Liver (tissue), 9 donors: Measurements from ENCODE around the gene CARS1. TPM values are rescaled to one million over a fixed set of nuclear protein-coding genes. Genes with fewer than 3 reads are reported as not detected.

Source experiments
- DNase-seq: peaks from one replicate; pipeline ENCODE4 v3.0.0-alpha.2; 2017; ENCODE audit warnings: low spot score
- H3K27ac ChIP-seq, 2 donors: one replicate each; pipeline ENCODE4 v1.7.0; 2013; ENCODE audit warnings: inconsistent platforms in 2 of 2, low read length in 2 of 2, control low read depth in 1 of 2, low read depth in 1 of 2, mild to moderate bottlenecking in 1 of 2
- H3K27me3 ChIP-seq, 4 donors: one replicate each; pipeline versions ENCODE4 v1.6.1 to v1.7.0; 2013; ENCODE audit warnings: low read length in 3 of 4, inconsistent platforms in 1 of 4, mild to moderate bottlenecking in 1 of 4, moderate library complexity in 1 of 4; ENCODE audit not compliant: control insufficient read depth in 4 of 4, insufficient read depth in 4 of 4
- H3K36me3 ChIP-seq, 4 donors: one replicate each; pipeline versions ENCODE4 v1.6.1 to v1.7.0; 2013; ENCODE audit warnings: low read length in 3 of 4, mild to moderate bottlenecking in 3 of 4, low read depth in 1 of 4, moderate library complexity in 1 of 4; ENCODE audit not compliant: control insufficient read depth in 4 of 4, insufficient read depth in 3 of 4
- H3K4me1 ChIP-seq, 4 donors: one replicate each; pipeline versions ENCODE4 v1.6.1 to v1.7.0; 2013; ENCODE audit warnings: low read length in 3 of 4, mild to moderate bottlenecking in 3 of 4, moderate library complexity in 1 of 4; ENCODE audit not compliant: control insufficient read depth in 4 of 4, insufficient read depth in 4 of 4
- H3K4me3 ChIP-seq, 3 donors: one replicate each; pipeline versions ENCODE4 v1.6.1 to v1.7.0; 2013; ENCODE audit warnings: low read length in 3 of 3, control low read depth in 1 of 3, low read depth in 1 of 3, mild to moderate bottlenecking in 1 of 3
- H3K9ac ChIP-seq, 2 donors: one replicate each; pipeline ENCODE4 v1.7.0; 2013; ENCODE audit warnings: low read length in 2 of 2, mild to moderate bottlenecking in 2 of 2, moderate library complexity in 2 of 2, control low read depth in 1 of 2, low read depth in 1 of 2
- H3K9me3 ChIP-seq, 4 donors: one replicate each; pipeline versions ENCODE4 v1.6.1 to v1.7.0; 2013; ENCODE audit warnings: low read length in 3 of 4; ENCODE audit not compliant: control insufficient read depth in 4 of 4
- FOXA2 ChIP-seq: IDR thresholded peaks from 2 replicates; pipeline ENCODE4 v1.6.1; 2016; ENCODE audit warnings: antibody characterized with exemption
- HNF4A ChIP-seq, 2 donors: conservative IDR thresholded peaks; 2 replicates each; pipeline ENCODE4 v1.6.1; 2016; ENCODE audit warnings: antibody characterized with exemption in 2 of 2, mild to moderate bottlenecking in 2 of 2
- MAX ChIP-seq: IDR thresholded peaks from 2 replicates; pipeline ENCODE4 v1.6.1; 2016; ENCODE audit warnings: antibody characterized with exemption
- NR2F2 ChIP-seq: IDR thresholded peaks from 2 replicates; pipeline ENCODE4 v1.6.1; 2016; ENCODE audit warnings: antibody characterized with exemption
- RAD21 ChIP-seq, 2 donors: IDR thresholded peaks; 2 replicates each; pipeline ENCODE4 v1.6.1; 2016; ENCODE audit warnings: antibody characterized with exemption in 2 of 2, mild to moderate bottlenecking in 2 of 2
- REST ChIP-seq: IDR thresholded peaks from 2 replicates; pipeline ENCODE4 v1.6.1; 2016; ENCODE audit warnings: antibody characterized with exemption, mild to moderate bottlenecking
- RXRA ChIP-seq, 2 donors: IDR thresholded peaks; 2 replicates each; pipeline ENCODE4 v1.6.1; 2017 to 2018; ENCODE audit warnings: antibody characterized with exemption in 2 of 2, mild to moderate bottlenecking in 1 of 2
- YY1 ChIP-seq: IDR thresholded peaks from 2 replicates; pipeline ENCODE4 v1.6.1; 2016; ENCODE audit warnings: antibody characterized with exemption, mild to moderate bottlenecking
- ZBTB33 ChIP-seq: IDR thresholded peaks from 2 replicates; pipeline ENCODE4 v1.6.1; 2016; ENCODE audit warnings: antibody characterized with exemption
- WGBS: extraction: QIAGEN DNeasy Blood & Tissue Kit; methylation state at CpG from one replicate; pipeline ENCODE4 v1.1.7; 2013; 5-methylcytosine and 5-hydroxymethylcytosine counted together
- polyA plus RNA-seq, 2 donors: library from polyadenylated mRNA; stranded (reverse) in 1 of 2; unstranded in 1 of 2; fragments of 200-250 nt in 1 of 2; fragments of >200 nt in 1 of 2; fragmentation: Nextera tagmentation in 1 of 2; extraction: Ambion mirVana in 1 of 2; gene quantifications; one replicate each; pipeline versions ENCODE4 v1.2.1 to v1.2.3, GENCODE V29; 2013 to 2015
- total RNA-seq, 2 donors: library from RNA; depleted of rRNA; stranded (reverse); fragments of >200 nt; gene quantifications; one replicate each; pipeline ENCODE4 v1.2.3, GENCODE V29; 2014
- TF ChIP-seq, protein P1 (sequence below): IDR thresholded peaks from 2 replicates; pipeline ENCODE4 v1.6.1; 2016; ENCODE audit warnings: antibody characterized with exemption
- donor health status: healthy.
- donor health status: healthy.
- donor health status: healthy.
- donor health status: healthy.
- donor health status: healthy.

The CARS1 gene
- total and polyA plus RNA-seq, 4 donors: 15.2 to 40.1 (median 22.1) TPM

DNA sequence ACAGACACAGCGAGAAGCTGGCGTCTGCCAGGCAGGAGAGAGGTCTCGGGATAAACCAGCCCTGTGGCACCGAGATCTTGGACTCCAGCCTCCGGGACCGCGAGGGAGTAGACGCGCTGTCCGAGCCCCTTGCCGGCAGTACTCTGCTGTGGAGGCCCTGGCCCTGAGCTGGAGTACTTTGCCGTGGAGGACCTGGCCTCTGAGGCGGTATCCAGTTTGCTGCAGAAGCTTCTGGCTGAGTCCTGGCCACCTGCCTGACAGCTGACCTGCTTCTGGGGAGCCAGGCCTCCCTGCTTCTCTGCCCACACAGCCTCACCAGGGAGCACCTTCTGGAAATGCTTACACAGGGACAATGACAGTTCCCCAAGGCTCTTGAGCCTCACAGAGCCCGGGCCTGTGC, 31.6 kb upstream of the CARS1 start (continued):
- TF ChIP-seq REST (no peak), HNF4A (conservative IDR thresholded peaks at IDR 0.05) (no peak)
- TF ChIP-seq, protein P1, sequence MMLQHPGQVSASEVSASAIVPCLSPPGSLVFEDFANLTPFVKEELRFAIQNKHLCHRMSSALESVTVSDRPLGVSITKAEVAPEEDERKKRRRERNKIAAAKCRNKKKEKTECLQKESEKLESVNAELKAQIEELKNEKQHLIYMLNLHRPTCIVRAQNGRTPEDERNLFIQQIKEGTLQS: no peak

DNA sequence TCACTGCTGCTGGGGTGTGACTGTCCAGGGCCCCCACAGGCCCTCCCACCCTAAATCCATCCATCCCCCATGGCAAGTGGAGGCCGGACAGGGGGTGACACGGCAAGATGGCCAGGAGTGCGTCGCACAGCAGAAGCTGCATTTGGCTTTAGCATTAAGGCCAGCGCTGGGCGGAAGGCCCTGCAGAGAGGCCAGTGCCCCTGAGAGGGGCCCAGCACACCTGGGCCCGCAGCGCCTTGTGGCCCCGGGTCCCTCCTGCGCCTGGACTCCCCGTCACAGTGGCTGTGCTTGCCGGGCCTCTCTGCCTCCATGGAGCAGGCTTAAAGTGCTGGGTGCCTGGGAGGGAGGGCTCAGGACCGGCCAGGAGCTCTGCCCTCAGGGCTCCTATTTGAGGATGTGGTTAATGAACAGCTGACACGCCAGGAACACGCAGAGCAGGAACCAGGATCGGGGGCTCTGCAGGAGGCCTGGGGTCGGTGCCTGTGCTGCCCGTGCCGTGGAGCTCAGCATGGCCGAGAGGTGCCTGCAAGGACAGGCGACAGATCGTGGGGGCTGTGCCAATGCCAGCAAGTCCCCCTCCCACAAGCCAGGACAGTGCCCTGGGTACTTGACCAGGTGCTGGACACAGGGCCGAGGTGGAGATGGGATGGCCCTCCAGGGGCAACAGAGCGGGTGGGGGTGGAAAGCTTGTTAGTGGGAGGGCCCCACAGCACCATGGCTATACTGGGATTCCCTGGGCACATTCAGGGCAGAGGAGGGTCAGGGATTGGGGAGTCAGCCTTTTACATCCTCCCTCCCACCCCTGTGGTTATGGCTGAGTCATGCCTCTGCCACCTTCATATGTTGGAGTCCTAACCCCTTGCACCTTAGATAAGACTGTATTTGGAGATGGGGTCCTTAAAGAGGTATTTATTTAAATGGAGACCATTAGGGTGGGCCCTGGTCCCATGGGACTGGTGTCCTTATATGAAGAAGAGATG, 30.9 kb upstream of the CARS1 start:
- no peaks in the 10 kb centered on the region for H3K4me1 ChIP-seq
- no peaks in the 10 kb centered on the region for H3K27me3 ChIP-seq
- 83% methylated on average over 24 of the region's 24 CpGs for whole genome bisulfite sequencing
- H3K27ac ChIP-seq: no peak overlapping the region
- H3K4me3 ChIP-seq: no peak overlapping the region
- no peaks in the 10 kb centered on the region for H3K9me3 ChIP-seq
- H3K9ac ChIP-seq: no peak overlapping the region
- H3K36me3 ChIP-seq: peaks cover 0 to 2% (median 0%) of the 10 kb centered on the region in 4 donors
- DNase-seq: no peak
- no peak for TF ChIP-seq FOXA2

- Histone ChIP-seq H3K9me3 (no peaks in the 10 kb centered on the region), H3K4me3 (no peak overlapping the region), H3K27me3 (no peaks in the 10 kb centered on the region), H3K4me1 (no peaks in the 10 kb centered on the region), H3K36me3 (peaks cover 0 to 2% (median 0%) of the 10 kb centered on the region in 4 donors), H3K27ac (no peak overlapping the region), H3K9ac (no peak overlapping the region)
- TF ChIP-seq MAX: no peak
- no peak for TF ChIP-seq YY1
- no peak for TF ChIP-seq ZBTB33
- TF ChIP-seq RAD21 (IDR thresholded peaks at IDR 0.05): no peak
- TF ChIP-seq, protein P1: no peak
- TF ChIP-seq RXRA (IDR thresholded peaks at IDR 0.05): no peak
- no peak for TF ChIP-seq NR2F2
- WGBS: 95% methylated on average over 11 of the region's 11 CpGs
- no peak for DNase-seq
These were observed 30.1 kb upstream of the CARS1 start for GRCh38 chr11:3087373-3087772.
